Germinal center (tissue), 1 donor: ENCODE results near the gene ADGRG7.
"Not testable (repeated sequence)": the region's sequence is repeated elsewhere in the genome, so short reads cannot be mapped to it uniquely, and the experiment has no call there.

ENCODE experiments used
- DNase-seq: peaks from one replicate; pipeline ENCODE4 v3.0.0; 2012; ENCODE audit warnings: mixed read lengths, low spot score

Gene ADGRG7

GRCh38 chr3:100609305-100609704 lies at the start of gene ADGRG7:
TSS of gene ADGRG7 (plus strand) at chr3:100609601. CDS start at chr3:100609857, 256 bp downstream.
- DNase-seq, result no peak

- DNase-seq, result no peak
Measured at GRCh38 chr3:100560426-100560825, 49.0 kb upstream of the ADGRG7 start.

- DNase-seq, result no peak
Measured at GRCh38 chr3:100561459-100562158, 47.8 kb upstream of the ADGRG7 start.

- no peak for DNase-seq
Measured at GRCh38 chr3:100562224-100562857, 47.1 kb upstream of the ADGRG7 start.

GRCh38 chr3:100563228-100563627 lies 46.2 kb upstream of the ADGRG7 start:
- DNase-seq, result no peak

GRCh38 chr3:100563652-100564211 lies 45.7 kb upstream of the ADGRG7 start:
- DNase-seq, result no peak

- DNase-seq, result no peak
Measured at GRCh38 chr3:100570811-100571210, 38.6 kb upstream of the ADGRG7 start.

GRCh38 chr3:100574536-100574935 lies 34.9 kb upstream of the ADGRG7 start:
- no peak for DNase-seq

- no peak for DNase-seq
Measured at GRCh38 chr3:100575704-100576103, 33.7 kb upstream of the ADGRG7 start.

- DNase-seq, result no peak
Measured at GRCh38 chr3:100577382-100578008, 31.9 kb upstream of the ADGRG7 start.

GRCh38 chr3:100578646-100579045 lies 30.8 kb upstream of the ADGRG7 start:
- DNase-seq, result no peak

- DNase-seq, result no peak
Measured at GRCh38 chr3:100580147-100580546, 29.3 kb upstream of the ADGRG7 start.

- DNase-seq, result no peak
Measured at GRCh38 chr3:100581650-100582049, 27.8 kb upstream of the ADGRG7 start.

- not testable (repeated sequence) for DNase-seq
Measured at GRCh38 chr3:100582157-100582556, 27.2 kb upstream of the ADGRG7 start.

GRCh38 chr3:100584101-100584660 lies 25.2 kb upstream of the ADGRG7 start:
- DNase-seq, result no peak

- no peak for DNase-seq
Measured at GRCh38 chr3:100586832-100587231, 22.6 kb upstream of the ADGRG7 start.

- DNase-seq, result no peak
Measured at GRCh38 chr3:100588251-100588650, 21.1 kb upstream of the ADGRG7 start.

GRCh38 chr3:100590114-100590839 lies 19.1 kb upstream of the ADGRG7 start:
- peak; percentile 63 for DNase-seq

GRCh38 chr3:100590840-100591147 lies 18.6 kb upstream of the ADGRG7 start:
- DNase-seq, result no peak

GRCh38 chr3:100591411-100591810 lies 18.0 kb upstream of the ADGRG7 start:
- DNase-seq, result no peak

- DNase-seq, result no peak
Measured at GRCh38 chr3:100600181-100601042, 9.0 kb upstream of the ADGRG7 start.
